SK-N-SH (cell line): ENCODE results near the gene AGBL1. TPM values are rescaled to one million over a fixed set of nuclear protein-coding genes. Genes with fewer than 3 reads are reported as not detected.

ENCODE experiments used
- CTCF ChIA-PET: fragments of 300-600, 350-600 bp; formaldehyde crosslinking; extraction: SDS; loops from one replicate; lab custom pipeline; 2021; lab: Yijun Ruan, JAX
- POLR2A ChIA-PET: fragments of 350-600 bp; sonication (Branson Sonifier 250); formaldehyde crosslinking; extraction: SDS; loops from one replicate; lab custom pipeline; 2020; ENCODE audit warnings: antibody characterized with exemption, inconsistent platforms; lab: Yijun Ruan, JAX
- DNase-seq: peaks from one replicate; pipeline ENCODE4 v3.0.0; 2012
- H2AFZ ChIP-seq: fragments of 200-600 bp; sonication (generic); 2 replicates; pipeline ENCODE4 v1.8.1; 2016; ENCODE audit warnings: antibody characterized with exemption, mild to moderate bottlenecking, low read depth
- H3F3A ChIP-seq: fragments of 200-600 bp; sonication (generic); replicated peaks from 2 replicates; pipeline ENCODE3; 2016; ENCODE audit warnings: antibody characterized with exemption, mild to moderate bottlenecking; ENCODE audit not compliant: insufficient read depth
- H3K27ac ChIP-seq, 2 experiments: fragments of 200-500 bp in 1 of 2; fragments of 200-600 bp in 1 of 2; sonication (Bioruptor generic) in 1 of 2; sonication (generic), shearing (Covaris generic) in 1 of 2; 2 replicates each; pipeline versions ENCODE4 v1.5.1 to v1.6.1; 2014 to 2016; ENCODE audit warnings: low read depth in 2 of 2, inconsistent platforms in 1 of 2, low read length in 1 of 2, mild to moderate bottlenecking in 1 of 2, mixed read lengths in 1 of 2
- H3K27me3 ChIP-seq: fragments of 200-600 bp; sonication (generic), shearing (Covaris generic); 2 replicates; pipeline ENCODE4 v1.6.1; 2016; ENCODE audit warnings: mixed run types; ENCODE audit not compliant: insufficient read depth
- H3K36me3 ChIP-seq, 2 experiments: fragments of 200-500 bp in 1 of 2; fragments of 200-600 bp in 1 of 2; sonication (Bioruptor generic) in 1 of 2; sonication (generic) in 1 of 2; replicated peaks in 1 of 2; 2 replicates each; pipeline versions ENCODE3 to v1.5.1; 2014 to 2016; ENCODE audit warnings: low read length in 1 of 2, mild to moderate bottlenecking in 1 of 2; ENCODE audit not compliant: insufficient read depth in 2 of 2, control insufficient read depth in 1 of 2
- H3K4me1 ChIP-seq, 2 experiments: fragments of 200-500 bp in 1 of 2; fragments of 200-600 bp in 1 of 2; sonication (Bioruptor generic) in 1 of 2; sonication (generic), shearing (Covaris generic) in 1 of 2; 2 replicates each; pipeline versions ENCODE4 v1.5.1 to v1.6.1; 2014 to 2016; ENCODE audit warnings: low read depth in 1 of 2, low read length in 1 of 2, mixed run types in 1 of 2; ENCODE audit not compliant: insufficient read depth in 2 of 2, control insufficient read depth in 1 of 2
- H3K4me2 ChIP-seq: fragments of 200-600 bp; sonication (generic), shearing (Covaris generic); 2 replicates; pipeline ENCODE4 v1.6.1; 2017; ENCODE audit warnings: mixed run types
- H3K4me3 ChIP-seq, 2 experiments: fragments of 200-500 bp in 1 of 2; fragments of 200-600 bp in 1 of 2; sonication (Bioruptor generic) in 1 of 2; sonication (generic), shearing (Covaris generic) in 1 of 2; 2 replicates each; pipeline versions ENCODE4 v1.5.1 to v1.8.1; 2014 to 2016; ENCODE audit warnings: low read depth in 2 of 2, inconsistent platforms in 1 of 2, low read length in 1 of 2, mild to moderate bottlenecking in 1 of 2, mixed read lengths in 1 of 2, moderate library complexity in 1 of 2
- H3K79me2 ChIP-seq: fragments of 200-600 bp; sonication (generic); 2 replicates; pipeline ENCODE4 v1.8.1; 2017; ENCODE audit warnings: mild to moderate bottlenecking; ENCODE audit not compliant: insufficient read depth
- H3K9ac ChIP-seq: fragments of 200-600 bp; sonication (generic); 2 replicates; pipeline ENCODE4 v1.6.1; 2017; ENCODE audit warnings: mixed run types
- H3K9me2 ChIP-seq: fragments of 200-600 bp; sonication (generic); 2 replicates; pipeline ENCODE4 v1.6.1; 2017; ENCODE audit warnings: mixed run types
- H3K9me3 ChIP-seq: fragments of 200-600 bp; sonication (generic); 2 replicates; pipeline ENCODE4 v1.6.1; 2017; ENCODE audit warnings: mixed run types, mild to moderate bottlenecking, moderate library complexity
- H4K20me1 ChIP-seq: fragments of 200-600 bp; sonication (generic); 2 replicates; pipeline ENCODE4 v1.6.1; 2017; ENCODE audit warnings: mild to moderate bottlenecking, mixed run types; ENCODE audit not compliant: insufficient read depth
- ELF1 ChIP-seq: IDR thresholded peaks from 2 replicates; pipeline ENCODE4 v1.4.0; 2012
- EP300 ChIP-seq, 2 experiments: IDR thresholded peaks; 2 replicates each; pipeline versions ENCODE4 v1.4.0 to v1.6.1; 2012; ENCODE audit warnings: borderline replicate concordance in 1 of 2, low read depth in 1 of 2, low read length in 1 of 2
- EZH2phosphoT487 ChIP-seq: fragments of 200-600 bp; sonication (generic); IDR thresholded peaks from 2 replicates; pipeline ENCODE4 v1.6.1; 2017; ENCODE audit warnings: low read depth, mixed run types, mild to moderate bottlenecking, antibody characterized with exemption, moderate library complexity, borderline replicate concordance
- GATA2 ChIP-seq: sonication (generic); formaldehyde crosslinking; IDR thresholded peaks from 2 replicates; pipeline ENCODE4 v1.5.0; 2020; ENCODE audit warnings: mild to moderate bottlenecking, missing genetic modification reagents
- MEF2A ChIP-seq: IDR thresholded peaks from 2 replicates; pipeline ENCODE4 v1.4.0; 2012; ENCODE audit warnings: low read depth, borderline replicate concordance
- RCOR1 ChIP-seq: fragments of 150-350 bp; IDR thresholded peaks from 2 replicates; pipeline ENCODE4 v1.6.1; 2017; ENCODE audit warnings: antibody characterized with exemption, low read length
- RXRA ChIP-seq: IDR thresholded peaks from 2 replicates; pipeline ENCODE4 v1.4.0; 2012; ENCODE audit warnings: low read depth, mild to moderate bottlenecking, borderline replicate concordance
- USF1 ChIP-seq: IDR thresholded peaks from 2 replicates; pipeline ENCODE4 v1.4.0; 2012; ENCODE audit warnings: low read depth, borderline replicate concordance
- YY1 ChIP-seq: IDR thresholded peaks from 2 replicates; pipeline ENCODE4 v1.4.0; 2012; ENCODE audit warnings: low read depth, mild to moderate bottlenecking
- WGBS: methylation state at CpG from one replicate; pipeline ENCODE4 v1.1.6; 2017; ENCODE audit warnings: low lambda C conversion rate; 5-methylcytosine and 5-hydroxymethylcytosine counted together
- polyA plus RNA-seq, 3 experiments: library from polyadenylated mRNA; depleted of rRNA; stranded (reverse); fragments of >200 nt; gene quantifications; 2 replicates each; pipeline ENCODE4 v1.2.3, GENCODE V29; 2012
- TF ChIP-seq, protein P1 (sequence below): IDR thresholded peaks from 2 replicates; pipeline ENCODE4; 2012
- TF ChIP-seq, protein P2 (sequence below): fragments of 150-350 bp; IDR thresholded peaks from 2 replicates; pipeline ENCODE4 v1.6.1; 2016; ENCODE audit warnings: mild to moderate bottlenecking, low read depth, low read length

AGBL1 gene
- polyA plus RNA-seq, 1 of the 3 experiments (the other 2 are of a cell fraction) = not detected

DNA sequence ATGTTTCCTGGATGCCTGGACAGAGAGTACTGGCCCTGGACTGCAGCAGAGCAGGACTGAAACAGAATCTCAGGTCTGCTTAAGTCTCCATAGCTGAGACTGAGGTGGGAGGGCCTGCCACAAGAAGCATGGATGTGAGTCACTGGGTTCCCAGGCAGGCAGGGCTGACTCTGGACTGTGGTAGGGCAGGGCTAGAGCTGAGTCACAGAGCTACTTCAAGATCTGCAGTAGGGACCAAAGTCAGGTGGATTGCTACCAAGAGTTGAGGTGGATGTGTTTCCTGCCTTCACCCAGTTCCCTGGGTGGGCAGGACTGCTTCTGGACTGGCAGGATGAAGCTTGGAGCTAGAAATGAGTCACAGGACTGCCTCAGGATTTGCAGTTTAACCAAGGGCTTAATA, 282.9 kb downstream of the AGBL1 start:
- TF ChIP-seq MEF2A (no peak), RXRA (no peak)
- TF ChIP-seq, protein P1, sequence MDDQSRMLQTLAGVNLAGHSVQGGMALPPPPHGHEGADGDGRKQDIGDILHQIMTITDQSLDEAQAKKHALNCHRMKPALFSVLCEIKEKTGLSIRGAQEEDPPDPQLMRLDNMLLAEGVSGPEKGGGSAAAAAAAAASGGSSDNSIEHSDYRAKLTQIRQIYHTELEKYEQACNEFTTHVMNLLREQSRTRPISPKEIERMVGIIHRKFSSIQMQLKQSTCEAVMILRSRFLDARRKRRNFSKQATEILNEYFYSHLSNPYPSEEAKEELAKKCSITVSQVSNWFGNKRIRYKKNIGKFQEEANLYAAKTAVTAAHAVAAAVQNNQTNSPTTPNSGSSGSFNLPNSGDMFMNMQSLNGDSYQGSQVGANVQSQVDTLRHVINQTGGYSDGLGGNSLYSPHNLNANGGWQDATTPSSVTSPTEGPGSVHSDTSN = no peak
- TF ChIP-seq, all 33 proteins: peak for 0
- POLR2A ChIA-PET = no interaction called here
- Histone ChIP-seq H3K9ac (no peak overlapping the region), H3K9me3 (no peaks in the 10 kb centered on the region), H4K20me1 (no peaks in the 10 kb centered on the region), H3K4me2 (no peak overlapping the region), H3K4me1 (no peaks in the 10 kb centered on the region), H3K27ac (no peak overlapping the region), H3K27me3 (no peaks in the 10 kb centered on the region), H3K36me3 (no peaks in the 10 kb centered on the region), H3F3A (no peaks in the 10 kb centered on the region), H3K4me3 (no peak overlapping the region), H3K79me2 (no peaks in the 10 kb centered on the region), H3K9me2 (no peaks in the 10 kb centered on the region), H2AFZ (no peak overlapping the region)
- no peak for DNase-seq
- CTCF ChIA-PET = interaction anchor here (1.9 kb wide), 1 partner anchor 504 kb away, joined by 5 read pairs; no protein-coding TSS in a partner anchor

- TF ChIP-seq ELF1 = no peak
- no peak for TF ChIP-seq EZH2phosphoT487
- TF ChIP-seq GATA2 (CRISPR knock-in tag) = no peak
- no peak for TF ChIP-seq YY1
- no peak for TF ChIP-seq RCOR1
- TF ChIP-seq, protein P2, sequence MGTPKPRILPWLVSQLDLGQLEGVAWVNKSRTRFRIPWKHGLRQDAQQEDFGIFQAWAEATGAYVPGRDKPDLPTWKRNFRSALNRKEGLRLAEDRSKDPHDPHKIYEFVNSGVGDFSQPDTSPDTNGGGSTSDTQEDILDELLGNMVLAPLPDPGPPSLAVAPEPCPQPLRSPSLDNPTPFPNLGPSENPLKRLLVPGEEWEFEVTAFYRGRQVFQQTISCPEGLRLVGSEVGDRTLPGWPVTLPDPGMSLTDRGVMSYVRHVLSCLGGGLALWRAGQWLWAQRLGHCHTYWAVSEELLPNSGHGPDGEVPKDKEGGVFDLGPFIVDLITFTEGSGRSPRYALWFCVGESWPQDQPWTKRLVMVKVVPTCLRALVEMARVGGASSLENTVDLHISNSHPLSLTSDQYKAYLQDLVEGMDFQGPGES = no peak
- Histone ChIP-seq H3K9ac (no peak overlapping the region), H4K20me1 (no peaks in the 10 kb centered on the region), H3K27ac (no peak overlapping the region), H2AFZ (no peak overlapping the region), H3K36me3 (no peaks in the 10 kb centered on the region), H3K4me2 (no peak overlapping the region), H3K9me2 (0 out of 2 replicates have a peak, but pooled peaks cover 2% of the 10 kb centered on the region), H3F3A (no peaks in the 10 kb centered on the region), H3K27me3 (no peaks in the 10 kb centered on the region), H3K4me1 (peaks cover 0 to 2% of the 10 kb centered on the region in 2 experiments; a peak in 1 of 4 replicates), H3K79me2 (no peaks in the 10 kb centered on the region), H3K9me3 (no peaks in the 10 kb centered on the region), H3K4me3 (no peak overlapping the region)
- 24% methylated on average over 1 of the region's 1 CpG for WGBS
- POLR2A ChIA-PET = no interaction called here
- CTCF ChIA-PET = interaction anchor here (1.1 kb wide), 1 partner anchor 11 kb away, joined by 3 read pairs; no protein-coding TSS in a partner anchor
- DNase-seq = no peak
These were observed 293.5 kb downstream of the AGBL1 start for GRCh38 chr15:86373147-86373546.

DNA sequence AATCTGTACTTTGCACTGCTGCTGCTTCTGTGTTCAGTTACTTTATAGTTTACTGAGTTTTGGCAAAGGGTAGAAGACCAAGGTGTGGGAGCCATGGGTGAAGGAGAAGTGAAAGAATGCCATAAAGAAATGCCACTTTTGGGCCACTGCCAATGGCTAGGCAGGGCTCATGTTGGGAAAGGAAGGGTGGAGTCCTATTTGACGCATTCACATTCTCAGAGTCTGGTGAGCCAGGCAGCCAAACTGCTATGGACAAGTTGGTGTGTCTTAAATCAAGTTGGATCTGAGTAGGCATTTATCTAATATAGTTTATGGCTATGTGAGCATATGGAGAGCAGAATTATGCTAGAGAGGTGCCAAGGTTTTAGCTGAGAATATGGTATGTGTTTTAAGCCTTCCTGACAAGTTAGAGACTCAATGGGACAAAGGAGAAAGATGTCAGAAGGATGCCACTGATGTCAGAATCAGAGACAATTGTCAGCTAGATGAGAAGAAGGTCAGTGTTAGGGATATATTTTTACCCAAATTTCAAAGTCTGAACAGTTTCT, 296.1 kb downstream of the AGBL1 start:
- Histone ChIP-seq H3F3A (no peaks in the 10 kb centered on the region), H3K9me2 (no peaks in the 10 kb centered on the region), H4K20me1 (no peaks in the 10 kb centered on the region), H2AFZ (no peak overlapping the region), H3K9ac (no peak overlapping the region), H3K4me2 (no peak overlapping the region), H3K27ac (no peak overlapping the region), H3K79me2 (no peaks in the 10 kb centered on the region), H3K9me3 (no peaks in the 10 kb centered on the region), H3K27me3 (no peaks in the 10 kb centered on the region), H3K4me3 (no peak overlapping the region), H3K36me3 (no peaks in the 10 kb centered on the region), H3K4me1 (peaks cover 0 to 2% of the 10 kb centered on the region in 2 experiments; a peak in 1 of 4 replicates)
- TF ChIP-seq MEF2A (no peak), EP300 (IDR thresholded peaks at IDR 0.05; ENCODE audit: borderline replicate concordance in 1 of 2, low read depth in 1 of 2, low read length in 1 of 2) (no peak), USF1 (no peak), RCOR1 (no peak)
- DNase-seq = no peak
- ChIA-PET CTCF (no interaction called here), POLR2A (no interaction called here)
- WGBS = 15% methylated on average over 1 of the region's 1 CpG
